WTC11 (cell line): ENCODE results near the gene TMEM250.

Experiments used
- ATF2 ChIP-seq: sonication (generic); formaldehyde crosslinking; IDR thresholded peaks from 2 replicates; pipeline ENCODE4 v1.8.1; 2022; ENCODE audit warnings: low read depth, missing genetic modification reagents, borderline replicate concordance
- CTCF ChIP-seq: fragments of 200-600 bp; IDR thresholded peaks from 2 replicates; pipeline ENCODE4 v1.8.0; 2022; ENCODE audit warnings: antibody characterized with exemption
- SP1 ChIP-seq: sonication (generic); formaldehyde crosslinking; conservative IDR thresholded peaks from 2 replicates; pipeline ENCODE4 v1.8.1; 2022; ENCODE audit warnings: missing genetic modification reagents
- TCF7 ChIP-seq: sonication (generic); formaldehyde crosslinking; IDR thresholded peaks from 2 replicates; pipeline ENCODE4 v1.8.0; 2022; ENCODE audit warnings: mild to moderate bottlenecking, low read depth, missing genetic modification reagents, moderate library complexity

- no peak for TF ChIP-seq TCF7
- TF ChIP-seq SP1 (CRISPR knock-in tag) = no peak
- no peak for TF ChIP-seq CTCF
- TF ChIP-seq ATF2 (CRISPR knock-in tag) = no peak
Measured at GRCh38 chr9:136117916-136118319, 757 bp downstream of the TMEM250 start.
